ENCODE measurements around the gene ZBTB16.

DNA sequence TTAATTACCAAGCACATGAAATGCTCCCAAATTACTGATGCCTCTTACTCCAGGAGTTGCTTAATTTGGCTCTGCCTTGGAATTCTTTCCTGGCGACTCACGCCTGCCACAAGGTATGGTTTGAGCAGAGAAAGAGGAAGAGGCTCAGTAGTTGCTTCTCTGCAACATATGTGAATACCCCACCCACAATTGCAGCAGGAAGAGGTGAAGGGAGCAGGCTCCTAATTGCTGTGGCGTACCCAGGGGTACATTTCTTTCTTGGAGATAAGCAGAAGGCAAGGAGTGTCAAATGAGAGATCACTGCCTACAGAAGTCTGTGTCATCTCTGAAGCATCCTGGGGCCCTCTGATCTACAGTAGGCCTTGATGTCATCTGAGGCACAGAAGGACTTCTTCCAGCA is 226.1 kb downstream of the ZBTB16 start:
- TF ChIP-seq POLR2A (IDR thresholded peaks at IDR 0.05) (no peak), CTCF (IDR thresholded peaks at IDR 0.05) (no peak)

All from uterus (tissue), 2 donors.